HUDEP-2 (cell line): ENCODE results near the gene SCN10A.

Experiments
- DNase-seq, 76 experiments: peaks; one replicate each; lab custom pipeline; 2025; ENCODE audit not compliant: unreplicated experiment in 76 of 76; lab: John Stamatoyannopoulos, UW

Gene SCN10A

GRCh38 chr3:38655708-38656300 is 160.2 kb downstream of the SCN10A start:
- DNase-seq = peak in 7 of 76 experiments; percentile 2 to 35 (median 15)

GRCh38 chr3:38653685-38654537 is 162.1 kb downstream of the SCN10A start:
- no peak for DNase-seq

- no peak for DNase-seq
Measured at GRCh38 chr3:38652934-38653333, 163.1 kb downstream of the SCN10A start.

- DNase-seq = peak in 61 of 76 experiments; percentile 2 to 74 (median 41)
Measured at GRCh38 chr3:38651153-38651789, 164.7 kb downstream of the SCN10A start.

- no peak for DNase-seq
Measured at GRCh38 chr3:38650248-38650951, 165.6 kb downstream of the SCN10A start.

GRCh38 chr3:38649500-38650247 is 166.3 kb downstream of the SCN10A start, which contains the start of gene SCN5A:
Gene SCN5A, minus strand, starts transcription at chr3:38649687. Its CDS starts 16,380 bp downstream, at chr3:38633307.
- peak in 50 of 76 experiments; percentile 5 to 69 (median 36) for DNase-seq

GRCh38 chr3:38648659-38649499 is 167.1 kb downstream of the SCN10A start:
- DNase-seq = no peak

GRCh38 chr3:38648024-38648658 is 167.9 kb downstream of the SCN10A start:
- no peak for DNase-seq

- no peak for DNase-seq
Measured at GRCh38 chr3:38647217-38647970, 168.6 kb downstream of the SCN10A start.
